Activated CD8-positive, alpha-beta T cell treated with anti-CD3 and anti-CD28 coated beads for 36 hours (primary cell): ENCODE measurements around the gene KLHL40. TPM values are rescaled to one million over a fixed set of nuclear protein-coding genes. Genes with fewer than 3 reads are reported as not detected.

Experiments used
- ATAC-seq: fragments of 200-7000 bp; cut with Tn5 transposase; one replicate; pipeline ENCODE4 v1.10.0; 2021; ENCODE audit warnings: mild to moderate bottlenecking, moderate library complexity
- CTCF ChIA-PET: fragments of 350-600 bp; sonication (Branson Sonifier 250); formaldehyde crosslinking; loops from one replicate; lab custom pipeline; 2021; ENCODE audit warnings: antibody characterized with exemption; lab: Charles Lee
- POLR2A ChIA-PET: fragments of 350-600 bp; sonication (Branson Sonifier 250); formaldehyde crosslinking; loops from one replicate; lab custom pipeline; 2021; ENCODE audit warnings: antibody characterized with exemption; lab: Charles Lee
- DNase-seq: peaks from one replicate; pipeline ENCODE4 v3.0.0-alpha.2; 2020
- H3K27ac Mint-ChIP-seq: one replicate; pipeline ENCODE4 v1.8.0; 2021; ENCODE audit warnings: mild to moderate bottlenecking, mixed read lengths
- H3K27me3 Mint-ChIP-seq: one replicate; pipeline ENCODE4 v1.8.0; 2021; ENCODE audit warnings: mixed read lengths
- H3K36me3 Mint-ChIP-seq: one replicate; pipeline ENCODE4 v1.8.0; 2021; ENCODE audit warnings: low read depth, mixed read lengths
- H3K4me1 Mint-ChIP-seq: one replicate; pipeline ENCODE4 v1.8.0; 2021; ENCODE audit warnings: low read depth, mixed read lengths
- H3K4me3 Mint-ChIP-seq: one replicate; pipeline ENCODE4 v1.8.0; 2021; ENCODE audit warnings: mild to moderate bottlenecking, moderate library complexity, mixed read lengths
- H3K9me3 Mint-ChIP-seq: one replicate; pipeline ENCODE4 v1.8.0; 2021; ENCODE audit warnings: mixed read lengths
- intact Hi-C: fragments of 100-400 bp; cut with micrococcal nuclease; formaldehyde crosslinking; loops from one replicate; pipeline ENCODE4 v1.10.0; 2022
- total RNA-seq, 2 experiments: library from RNA; stranded (reverse); gene quantifications; one replicate each; pipeline ENCODE4 v1.2.3, GENCODE V29; 2021
- TF ChIP-seq, protein P1 (sequence below): fragments of 200-600 bp; IDR thresholded peaks from one replicate; pipeline ENCODE4 v1.8.0; 2022; ENCODE audit warnings: antibody characterized with exemption, mild to moderate bottlenecking

The KLHL40 gene
- total RNA-seq, 2 experiments from 2014 or later: not detected

DNA sequence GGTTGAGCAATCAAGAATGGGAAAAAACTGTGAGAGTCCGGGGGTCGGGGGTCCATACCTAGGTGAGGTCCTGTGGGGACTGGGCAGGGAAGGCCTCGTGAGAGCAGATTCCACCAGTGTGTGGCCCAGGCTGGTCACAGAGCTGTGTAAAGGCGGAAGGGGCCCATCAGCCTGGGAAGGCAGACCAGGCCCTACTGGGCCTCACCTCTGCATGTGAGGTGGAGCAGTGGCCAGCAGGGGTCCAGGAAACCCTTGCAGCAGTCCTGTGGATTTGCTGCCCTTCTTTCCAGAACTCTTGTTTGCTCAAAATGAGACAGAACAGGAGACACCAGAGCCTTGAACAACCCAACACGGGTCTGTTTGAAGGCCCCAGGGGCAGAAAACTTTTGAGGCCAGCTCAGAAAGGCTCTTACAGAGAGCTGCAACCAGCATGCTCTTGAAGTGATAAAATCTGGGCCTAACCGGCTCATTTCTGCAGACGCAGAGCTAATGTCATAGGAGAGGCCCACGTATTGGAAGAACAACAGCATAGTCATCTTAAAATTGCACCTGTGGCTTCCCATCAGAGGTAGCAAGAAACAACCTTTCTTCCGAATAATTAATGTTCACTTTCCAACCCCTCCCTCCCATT is 47.6 kb downstream of the KLHL40 start:
- Mint-ChIP-seq H3K4me1 (no peaks in the 10 kb centered on the region), H3K36me3 (no peaks in the 10 kb centered on the region), H3K27me3 (no peaks in the 10 kb centered on the region), H3K27ac (no peak overlapping the region), H3K4me3 (no peak overlapping the region), H3K9me3 (no peaks in the 10 kb centered on the region)
- ChIA-PET CTCF (interaction anchor here (1.0 to 1.6 kb wide), 3 partner anchors 10 to 14 kb away, joined by 3 to 4 read pairs (median 4); no protein-coding TSS in a partner anchor), POLR2A (interaction anchor here (1.4 kb wide), 1 partner anchor 15 kb away, joined by 3 read pairs; no protein-coding TSS in a partner anchor)
- intact Hi-C loops: no loop called here
- DNase-seq (no peak), ATAC-seq (no peak)
- TF ChIP-seq, protein P1, sequence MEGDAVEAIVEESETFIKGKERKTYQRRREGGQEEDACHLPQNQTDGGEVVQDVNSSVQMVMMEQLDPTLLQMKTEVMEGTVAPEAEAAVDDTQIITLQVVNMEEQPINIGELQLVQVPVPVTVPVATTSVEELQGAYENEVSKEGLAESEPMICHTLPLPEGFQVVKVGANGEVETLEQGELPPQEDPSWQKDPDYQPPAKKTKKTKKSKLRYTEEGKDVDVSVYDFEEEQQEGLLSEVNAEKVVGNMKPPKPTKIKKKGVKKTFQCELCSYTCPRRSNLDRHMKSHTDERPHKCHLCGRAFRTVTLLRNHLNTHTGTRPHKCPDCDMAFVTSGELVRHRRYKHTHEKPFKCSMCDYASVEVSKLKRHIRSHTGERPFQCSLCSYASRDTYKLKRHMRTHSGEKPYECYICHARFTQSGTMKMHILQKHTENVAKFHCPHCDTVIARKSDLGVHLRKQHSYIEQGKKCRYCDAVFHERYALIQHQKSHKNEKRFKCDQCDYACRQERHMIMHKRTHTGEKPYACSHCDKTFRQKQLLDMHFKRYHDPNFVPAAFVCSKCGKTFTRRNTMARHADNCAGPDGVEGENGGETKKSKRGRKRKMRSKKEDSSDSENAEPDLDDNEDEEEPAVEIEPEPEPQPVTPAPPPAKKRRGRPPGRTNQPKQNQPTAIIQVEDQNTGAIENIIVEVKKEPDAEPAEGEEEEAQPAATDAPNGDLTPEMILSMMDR: no peak

DNA sequence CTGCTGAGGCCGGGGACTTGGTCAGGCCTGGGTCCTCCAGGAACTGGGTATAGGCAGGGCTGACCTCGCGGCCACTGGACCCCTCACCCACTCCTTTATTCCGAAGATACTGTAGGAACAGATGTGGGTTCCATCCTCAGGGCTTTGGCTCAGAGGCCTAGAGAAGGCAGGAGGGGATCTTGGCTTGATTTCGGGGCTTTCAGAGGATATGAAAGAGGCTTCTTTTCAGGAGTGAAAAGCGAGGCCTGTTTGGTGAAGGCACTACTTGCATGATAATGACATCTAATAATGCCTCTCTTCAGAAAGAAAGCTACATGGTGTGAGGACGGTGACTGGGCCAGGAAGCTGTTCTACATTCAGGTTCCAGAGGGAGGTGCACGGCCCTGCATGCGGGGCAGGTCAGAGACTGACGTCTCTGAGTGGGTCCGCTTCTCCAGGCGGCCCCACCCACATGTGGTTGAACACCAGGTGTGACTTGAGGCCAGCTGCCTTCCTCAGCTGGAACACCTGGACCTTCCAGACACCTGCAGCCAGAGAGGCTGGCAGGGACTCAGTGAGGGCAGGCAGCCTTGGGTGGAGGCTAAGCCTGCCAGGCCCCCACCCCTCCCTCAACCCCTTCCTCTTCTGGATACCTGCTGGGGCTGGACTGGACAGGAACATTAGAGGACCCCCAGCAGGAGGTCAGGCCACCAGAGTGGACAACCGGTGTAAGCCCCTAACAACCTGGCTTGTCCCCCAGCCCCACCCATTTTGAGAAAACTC is 48.3 kb downstream of the KLHL40 start:
- CTCF ChIA-PET: interaction anchor here (1.0 to 1.6 kb wide), 3 partner anchors 9 to 14 kb away, joined by 3 to 4 read pairs (median 4); no protein-coding TSS in a partner anchor
- Mint-ChIP-seq H3K9me3 (no peaks in the 10 kb centered on the region), H3K4me3 (no peak overlapping the region), H3K4me1 (no peaks in the 10 kb centered on the region), H3K27ac (no peak overlapping the region), H3K36me3 (no peaks in the 10 kb centered on the region), H3K27me3 (no peaks in the 10 kb centered on the region)
- intact Hi-C loops: no loop called here
- ATAC-seq (no peak), DNase-seq (no peak)
- TF ChIP-seq, protein P1: no peak
- POLR2A ChIA-PET: no interaction called here

DNA sequence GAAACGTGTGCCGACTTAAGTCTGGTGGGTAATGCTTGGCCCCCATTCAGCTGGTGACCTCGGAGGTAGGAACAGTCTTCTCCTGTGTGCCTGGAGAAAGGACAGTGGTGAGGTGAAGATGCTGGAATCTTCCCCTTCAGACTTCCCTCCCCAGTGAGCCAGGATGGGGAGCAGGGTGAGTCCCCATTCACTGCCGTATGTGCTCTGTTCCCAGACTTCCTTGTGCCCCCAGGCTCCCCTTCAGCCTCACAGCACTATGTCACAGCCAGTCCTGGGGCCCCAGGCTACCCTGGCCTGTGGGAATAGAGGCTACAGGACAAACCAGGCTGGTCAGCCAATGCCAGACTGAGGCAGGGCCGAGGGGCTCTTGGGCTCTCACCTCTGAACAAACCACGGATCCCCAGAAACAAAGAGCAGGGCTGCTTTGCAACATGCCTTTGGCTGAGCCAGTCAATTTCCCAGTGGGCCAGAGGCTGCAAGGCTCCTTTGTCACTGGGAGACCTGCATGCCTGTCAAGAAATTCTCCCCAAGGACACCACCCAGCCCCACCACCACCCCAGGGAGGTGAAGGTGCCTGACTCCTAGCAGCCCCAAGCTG is 49.0 kb downstream of the KLHL40 start:
- CTCF ChIA-PET: interaction anchor here (1.0 to 1.6 kb wide), 5 partner anchors 8 to 13 kb away, joined by 3 to 4 read pairs (median 3); no protein-coding TSS in a partner anchor
- Mint-ChIP-seq H3K4me3 (no peak overlapping the region), H3K36me3 (no peaks in the 10 kb centered on the region), H3K27me3 (no peaks in the 10 kb centered on the region), H3K9me3 (no peaks in the 10 kb centered on the region), H3K4me1 (no peaks in the 10 kb centered on the region), H3K27ac (no peak overlapping the region)
- TF ChIP-seq, protein P1: no peak
- intact Hi-C loops: no loop called here
- ATAC-seq (no peak), DNase-seq (no peak)
- POLR2A ChIA-PET: no interaction called here

DNA sequence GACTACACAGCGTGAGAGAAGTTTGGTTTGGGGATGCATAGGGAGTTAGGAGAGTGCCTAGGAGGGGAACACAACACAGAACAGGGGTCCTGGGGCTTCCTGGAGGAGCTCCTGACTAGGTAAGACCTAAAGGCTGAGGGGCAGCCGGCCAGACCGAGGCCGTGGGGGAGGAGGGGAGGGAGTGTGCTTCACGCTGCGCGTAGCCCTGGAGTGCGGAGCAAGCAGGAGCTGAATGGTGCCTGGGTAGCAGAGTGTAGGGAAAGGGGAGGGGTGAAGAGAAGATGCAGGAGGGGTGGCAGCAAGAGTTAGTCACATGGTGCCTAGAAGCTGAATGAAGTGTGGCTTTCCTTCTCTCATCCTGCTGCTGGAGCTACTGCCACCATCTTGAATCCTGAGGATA is 49.7 kb downstream of the KLHL40 start:
- ChIA-PET CTCF (interaction anchor here (1.0 to 1.6 kb wide), 2 partner anchors 9 to 10 kb away, joined by 3 read pairs; no protein-coding TSS in a partner anchor), POLR2A (no interaction called here)
- Mint-ChIP-seq H3K4me1 (no peaks in the 10 kb centered on the region), H3K36me3 (no peaks in the 10 kb centered on the region), H3K27ac (no peak overlapping the region), H3K9me3 (no peaks in the 10 kb centered on the region), H3K4me3 (no peak overlapping the region), H3K27me3 (no peaks in the 10 kb centered on the region)
- TF ChIP-seq, protein P1: no peak
- ATAC-seq (no peak), DNase-seq (no peak)
- intact Hi-C loops: no loop called here
